ENCODE results near the gene MARK2.
"Not testable (repeated sequence)": the region's sequence is repeated elsewhere in the genome, so short reads cannot be mapped to it uniquely, and the experiment has no call there.

The MARK2 gene

GRCh38 chr11:63838678-63839507 is at the start of gene MARK2:
MARK2 (plus strand) TSS chr11:63839110; CDS start chr11:63839507, 397 bp downstream.
- peak; percentile 90 for FAIRE-seq

- FAIRE-seq: peak; percentile 3
These were observed 47.3 kb upstream of the MARK2 start for GRCh38 chr11:63791495-63792167.

GRCh38 chr11:63793161-63793560 is 45.7 kb upstream of the MARK2 start:
- no peak for FAIRE-seq

GRCh38 chr11:63795066-63795465 is 43.8 kb upstream of the MARK2 start:
- no peak for FAIRE-seq

GRCh38 chr11:63800921-63801320 is 38.0 kb upstream of the MARK2 start:
- no peak for FAIRE-seq

- FAIRE-seq: no peak
These were observed 36.1 kb upstream of the MARK2 start for GRCh38 chr11:63802637-63803414.

GRCh38 chr11:63804259-63804658 is 34.7 kb upstream of the MARK2 start:
- no peak for FAIRE-seq

- no peak for FAIRE-seq
These were observed 33.0 kb upstream of the MARK2 start for GRCh38 chr11:63805844-63806415.

- not testable (repeated sequence) for FAIRE-seq
These were observed 28.5 kb upstream of the MARK2 start for GRCh38 chr11:63810383-63810782.

- FAIRE-seq: no peak
These were observed 27.4 kb upstream of the MARK2 start for GRCh38 chr11:63811522-63811921.

- no peak for FAIRE-seq
These were observed 25.8 kb upstream of the MARK2 start, which contains the start of gene SPINDOC for GRCh38 chr11:63813035-63813562. SPINDOC (plus strand) TSS chr11:63813456; CDS start chr11:63813687, 231 bp downstream.

- FAIRE-seq: no peak
These were observed 25.1 kb upstream of the MARK2 start for GRCh38 chr11:63813563-63814382.

- no peak for FAIRE-seq
These were observed 24.6 kb upstream of the MARK2 start for GRCh38 chr11:63814383-63814736.

GRCh38 chr11:63816166-63816565 is 22.7 kb upstream of the MARK2 start:
- FAIRE-seq: no peak

- no peak for FAIRE-seq
These were observed 22.2 kb upstream of the MARK2 start for GRCh38 chr11:63816732-63817131.

GRCh38 chr11:63817758-63818498 is 21.0 kb upstream of the MARK2 start:
- no peak for FAIRE-seq

- FAIRE-seq: no peak
These were observed 20.3 kb upstream of the MARK2 start for GRCh38 chr11:63818609-63819008.

GRCh38 chr11:63821411-63821810 is 17.5 kb upstream of the MARK2 start:
- FAIRE-seq: no peak

GRCh38 chr11:63826471-63827190 is 12.3 kb upstream of the MARK2 start:
- no peak for FAIRE-seq

- no peak for FAIRE-seq
These were observed 9.0 kb upstream of the MARK2 start for GRCh38 chr11:63829823-63830489.
